ENCODE measurements around the gene PTPRN2.

Gene PTPRN2

DNA sequence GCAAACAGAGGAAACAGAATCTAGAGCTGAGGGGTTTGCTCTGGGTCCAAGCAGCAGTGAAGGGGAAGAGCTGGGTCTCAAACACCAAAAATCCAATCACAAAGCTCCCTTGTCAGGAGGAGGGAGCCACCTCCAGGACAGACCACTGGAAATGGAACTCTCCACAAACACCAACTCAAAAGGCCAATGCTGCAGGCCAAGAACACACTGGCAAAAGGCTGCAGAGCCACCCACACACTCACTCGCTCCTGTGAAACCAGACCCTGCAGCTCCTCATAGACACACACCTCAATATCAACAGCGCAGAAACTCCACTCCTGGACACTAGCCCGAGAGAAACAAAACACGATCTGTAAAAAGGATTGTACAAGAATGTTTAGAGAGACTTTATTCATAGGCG is 213.5 kb downstream of the PTPRN2 start:
- Mint-ChIP-seq H3K4me1 (peaks cover 6% of the 10 kb centered on the region), H3K27ac (no peak overlapping the region), H3K4me3 (no peak overlapping the region), H3K36me3 (ENCODE audit: low read depth) (no peaks in the 10 kb centered on the region), H3K27me3 (ENCODE audit: low read depth, poor library complexity) (peaks cover 17% of the 10 kb centered on the region), H3K9me3 (peaks cover 22% of the 10 kb centered on the region)
- no peak for DNase-seq
- TF ChIP-seq, protein P1, sequence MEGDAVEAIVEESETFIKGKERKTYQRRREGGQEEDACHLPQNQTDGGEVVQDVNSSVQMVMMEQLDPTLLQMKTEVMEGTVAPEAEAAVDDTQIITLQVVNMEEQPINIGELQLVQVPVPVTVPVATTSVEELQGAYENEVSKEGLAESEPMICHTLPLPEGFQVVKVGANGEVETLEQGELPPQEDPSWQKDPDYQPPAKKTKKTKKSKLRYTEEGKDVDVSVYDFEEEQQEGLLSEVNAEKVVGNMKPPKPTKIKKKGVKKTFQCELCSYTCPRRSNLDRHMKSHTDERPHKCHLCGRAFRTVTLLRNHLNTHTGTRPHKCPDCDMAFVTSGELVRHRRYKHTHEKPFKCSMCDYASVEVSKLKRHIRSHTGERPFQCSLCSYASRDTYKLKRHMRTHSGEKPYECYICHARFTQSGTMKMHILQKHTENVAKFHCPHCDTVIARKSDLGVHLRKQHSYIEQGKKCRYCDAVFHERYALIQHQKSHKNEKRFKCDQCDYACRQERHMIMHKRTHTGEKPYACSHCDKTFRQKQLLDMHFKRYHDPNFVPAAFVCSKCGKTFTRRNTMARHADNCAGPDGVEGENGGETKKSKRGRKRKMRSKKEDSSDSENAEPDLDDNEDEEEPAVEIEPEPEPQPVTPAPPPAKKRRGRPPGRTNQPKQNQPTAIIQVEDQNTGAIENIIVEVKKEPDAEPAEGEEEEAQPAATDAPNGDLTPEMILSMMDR (IDR thresholded peaks at IDR 0.05), result no peak

DNA sequence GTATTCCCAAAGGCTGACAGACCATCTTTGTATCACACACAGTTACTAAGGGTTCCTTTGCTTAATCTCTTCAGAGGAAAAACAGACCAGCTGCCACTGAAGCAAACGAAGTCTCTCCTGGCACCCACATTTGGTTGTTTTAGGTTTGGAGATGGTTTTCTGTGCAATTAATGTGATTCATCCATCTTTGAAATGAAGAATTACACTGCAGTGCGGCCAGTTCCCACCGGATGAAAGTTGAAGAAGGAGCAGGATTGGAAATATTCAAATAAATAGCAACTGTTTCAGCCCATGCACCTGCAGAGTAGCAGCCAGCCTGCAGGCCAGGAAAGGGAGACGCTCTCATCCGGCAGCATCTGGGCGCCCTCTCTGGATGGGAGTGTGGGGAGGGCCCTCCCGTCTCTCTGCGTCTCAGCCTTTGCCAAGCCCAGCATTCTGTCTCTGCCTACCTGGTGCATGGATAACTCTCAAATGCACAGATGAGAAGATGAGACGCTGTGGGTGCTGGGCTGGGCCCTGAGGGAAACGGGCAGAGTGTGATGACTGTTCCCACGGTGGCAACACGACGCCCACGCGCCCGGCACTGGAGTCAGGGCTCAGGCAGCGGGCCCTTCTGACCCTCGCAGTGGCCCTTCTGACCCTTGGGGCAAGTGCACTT is 214.0 kb downstream of the PTPRN2 start:
- Mint-ChIP-seq H3K27me3 (ENCODE audit: low read depth, poor library complexity) (peaks cover 20% of the 10 kb centered on the region), H3K4me3 (no peak overlapping the region), H3K27ac (no peak overlapping the region), H3K36me3 (ENCODE audit: low read depth) (no peaks in the 10 kb centered on the region), H3K9me3 (peaks cover 20% of the 10 kb centered on the region), H3K4me1 (peaks cover 6% of the 10 kb centered on the region)
- no peak for DNase-seq
- TF ChIP-seq, protein P1 (IDR thresholded peaks at IDR 0.05), result no peak

DNA sequence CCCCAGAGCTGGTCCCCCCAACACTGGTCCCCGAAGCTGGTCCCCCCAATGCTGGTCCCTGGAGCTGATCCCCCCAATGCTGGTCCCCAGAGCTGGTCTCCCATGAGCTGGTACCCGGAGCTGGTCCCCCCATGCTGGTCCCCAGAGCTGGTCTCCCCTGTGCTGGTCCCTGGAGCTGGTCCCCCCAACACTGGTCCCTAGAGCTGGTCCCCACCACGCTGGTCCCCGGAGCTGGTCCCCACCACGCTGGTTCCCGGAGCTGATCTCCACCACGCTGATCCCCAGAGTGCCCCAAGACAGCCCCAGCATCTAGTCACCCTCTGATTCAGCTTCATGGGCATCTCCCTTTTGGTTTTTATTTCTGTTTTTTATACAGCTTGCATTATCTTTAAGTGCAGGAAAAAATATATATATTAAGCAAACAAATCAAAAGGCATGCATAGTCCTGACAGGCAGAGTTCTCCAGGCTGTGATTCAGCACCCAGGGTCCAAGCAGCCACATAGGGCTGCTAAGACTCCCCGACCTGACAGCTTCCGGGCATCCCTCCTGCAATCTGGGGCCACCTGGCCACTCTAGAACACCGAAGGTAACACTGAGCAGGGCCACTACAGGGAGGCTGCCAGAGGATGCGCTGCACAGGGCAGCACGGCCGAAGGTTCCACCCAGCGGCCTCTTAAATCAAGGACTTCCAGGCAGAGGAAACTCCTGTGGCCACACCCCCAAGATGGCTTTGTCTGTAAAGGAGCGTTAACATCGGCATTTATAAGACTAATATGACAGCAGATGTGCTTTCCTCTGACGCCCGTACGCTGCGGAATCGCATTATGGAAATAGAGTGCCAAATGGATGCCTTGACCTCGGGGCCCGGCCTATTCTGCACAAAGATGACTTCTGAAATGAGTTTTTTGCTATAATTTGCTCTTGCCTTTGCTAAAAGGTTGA is 215.0 kb downstream of the PTPRN2 start:
- Mint-ChIP-seq H3K4me1 (peaks cover 6% of the 10 kb centered on the region), H3K27me3 (ENCODE audit: low read depth, poor library complexity) (peaks cover 24% of the 10 kb centered on the region), H3K9me3 (peaks cover 20% of the 10 kb centered on the region), H3K27ac (no peak overlapping the region), H3K36me3 (ENCODE audit: low read depth) (no peaks in the 10 kb centered on the region), H3K4me3 (no peak overlapping the region)
- TF ChIP-seq, protein P1 (IDR thresholded peaks at IDR 0.05), result no peak
- DNase-seq, result no peak

DNA sequence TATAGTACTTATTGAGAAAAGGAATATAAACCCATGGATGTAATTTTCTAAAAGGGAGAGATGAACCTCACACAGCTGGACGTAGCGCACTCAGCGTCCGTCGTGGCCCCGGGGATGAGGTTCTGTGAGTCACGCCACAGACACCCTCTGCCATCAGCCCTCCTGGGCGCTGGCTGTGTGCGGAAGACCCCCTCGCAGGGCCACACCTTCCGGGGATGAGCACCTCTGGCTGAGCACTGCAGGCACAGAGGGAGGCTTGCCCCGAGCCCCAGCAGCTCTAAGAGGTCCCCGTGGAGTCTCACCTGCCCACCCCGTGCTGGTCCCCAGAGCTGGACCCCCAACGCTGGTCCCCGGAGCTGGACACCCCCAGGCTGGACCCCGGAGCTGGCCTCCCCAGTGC is 215.8 kb downstream of the PTPRN2 start:
- no peak for DNase-seq
- TF ChIP-seq, protein P1 (IDR thresholded peaks at IDR 0.05), result no peak
- Mint-ChIP-seq H3K4me1 (peaks cover 6% of the 10 kb centered on the region), H3K36me3 (ENCODE audit: low read depth) (no peaks in the 10 kb centered on the region), H3K27me3 (ENCODE audit: low read depth, poor library complexity) (peaks cover 29% of the 10 kb centered on the region), H3K27ac (no peak overlapping the region), H3K9me3 (peaks cover 17% of the 10 kb centered on the region), H3K4me3 (no peak overlapping the region)

DNA sequence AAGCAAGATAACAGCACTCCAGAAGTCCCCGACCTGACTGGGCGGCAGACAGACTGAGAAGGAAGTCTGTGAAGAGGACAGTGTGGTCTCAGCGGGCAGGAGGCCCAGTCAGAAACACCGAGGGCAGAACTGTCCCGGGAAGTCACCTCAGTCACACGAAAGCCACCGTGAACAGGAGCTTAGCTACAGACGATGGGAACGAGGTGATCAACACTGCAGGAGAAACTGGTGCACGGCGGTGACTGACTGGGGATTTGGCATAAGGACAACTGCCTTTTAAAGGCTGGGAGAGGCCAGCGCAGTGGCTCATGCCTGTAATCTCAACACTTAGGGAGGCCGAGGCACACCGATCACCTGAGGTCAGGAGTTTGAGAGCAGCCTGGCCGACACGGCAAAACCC is 217.8 kb downstream of the PTPRN2 start:
- peaks cover 6% of the 10 kb centered on the region for H3K4me1 Mint-ChIP-seq
- H3K4me3 Mint-ChIP-seq, result no peak overlapping the region
- no peak for DNase-seq
- TF ChIP-seq, protein P1 (IDR thresholded peaks at IDR 0.05), result no peak
- H3K27me3 Mint-ChIP-seq (ENCODE audit: low read depth, poor library complexity), result peaks cover 37% of the 10 kb centered on the region
- peaks cover 9% of the 10 kb centered on the region for H3K9me3 Mint-ChIP-seq
- no peak overlapping the region for H3K27ac Mint-ChIP-seq
- no peaks in the 10 kb centered on the region for H3K36me3 Mint-ChIP-seq (ENCODE audit: low read depth)

All from nephron progenitor cell (in vitro differentiated cells).